Endothelial cell of umbilical vein (primary cell): ENCODE results near the gene WDR26.

Experiments used
- CTCF ChIP-seq, 2 donors: IDR thresholded peaks; 1 replicate in 1 of 2; 2 replicates in 1 of 2; pipeline ENCODE4 v1.5.1; 2011; ENCODE audit warnings: low read length in 2 of 2, mild to moderate bottlenecking in 2 of 2, moderate library complexity in 2 of 2, control low read depth in 1 of 2, inconsistent platforms in 1 of 2, low read depth in 1 of 2; ENCODE audit not compliant: insufficient read depth in 1 of 2; ENCODE audit errors: extremely low read depth in 1 of 2
- EZH2 ChIP-seq: IDR thresholded peaks from 2 replicates; pipeline ENCODE4 v1.6.1; 2012; ENCODE audit warnings: borderline replicate concordance, low read depth, mild to moderate bottlenecking, moderate library complexity, low read length, inconsistent platforms; ENCODE audit not compliant: severe bottlenecking
- FOS ChIP-seq: IDR thresholded peaks from 2 replicates; pipeline ENCODE4 v1.6.1; 2011; ENCODE audit warnings: mild to moderate bottlenecking, low read length, moderate library complexity, borderline replicate concordance; ENCODE audit not compliant: insufficient read depth
- JUN ChIP-seq: IDR thresholded peaks from 2 replicates; pipeline ENCODE4 v1.6.1; 2011; ENCODE audit warnings: borderline replicate concordance, low read depth; ENCODE audit not compliant: insufficient read length, insufficient read depth
- MYC ChIP-seq: IDR thresholded peaks from one replicate; pipeline ENCODE4 v1.6.1; 2011; ENCODE audit warnings: mild to moderate bottlenecking, low read depth, low read length
- POLR2A ChIP-seq: IDR thresholded peaks from 2 replicates; pipeline ENCODE4 v1.6.1; 2012; ENCODE audit warnings: low read depth, mild to moderate bottlenecking, control low read depth, low read length
- POLR2AphosphoS5 ChIP-seq: IDR thresholded peaks from 2 replicates; pipeline ENCODE4 v1.6.1; 2012; ENCODE audit warnings: low read depth, mild to moderate bottlenecking, control low read depth, low read length, moderate library complexity; ENCODE audit not compliant: insufficient read depth

- TF ChIP-seq POLR2A (no peak), EZH2 (no peak), CTCF (IDR thresholded peaks at IDR 0.05; ENCODE audit: extremely low read depth in 1 of 2, insufficient read depth in 1 of 2, low read depth in 1 of 2, low read length in 2 of 2) (no peak), MYC (no peak), POLR2AphosphoS5 (no peak), JUN (no peak), FOS (peak; percentile 59)
Observed at GRCh38 chr1:224447251-224447650, 12.7 kb upstream of the WDR26 start.
